GM18868 (cell line): Measurements from ENCODE around the gene MRPL49.
A peak's percentile ranks its signal among the peaks of the same experiment; 100 is the strongest.

ENCODE experiments used
- ATAC-seq: cut with Tn5 transposase; IDR thresholded peaks from one replicate; pipeline ENCODE4 v1.9.1; 2021; ENCODE audit warnings: mild to moderate bottlenecking, moderate library complexity; ENCODE audit not compliant: unreplicated experiment

Gene MRPL49

DNA sequence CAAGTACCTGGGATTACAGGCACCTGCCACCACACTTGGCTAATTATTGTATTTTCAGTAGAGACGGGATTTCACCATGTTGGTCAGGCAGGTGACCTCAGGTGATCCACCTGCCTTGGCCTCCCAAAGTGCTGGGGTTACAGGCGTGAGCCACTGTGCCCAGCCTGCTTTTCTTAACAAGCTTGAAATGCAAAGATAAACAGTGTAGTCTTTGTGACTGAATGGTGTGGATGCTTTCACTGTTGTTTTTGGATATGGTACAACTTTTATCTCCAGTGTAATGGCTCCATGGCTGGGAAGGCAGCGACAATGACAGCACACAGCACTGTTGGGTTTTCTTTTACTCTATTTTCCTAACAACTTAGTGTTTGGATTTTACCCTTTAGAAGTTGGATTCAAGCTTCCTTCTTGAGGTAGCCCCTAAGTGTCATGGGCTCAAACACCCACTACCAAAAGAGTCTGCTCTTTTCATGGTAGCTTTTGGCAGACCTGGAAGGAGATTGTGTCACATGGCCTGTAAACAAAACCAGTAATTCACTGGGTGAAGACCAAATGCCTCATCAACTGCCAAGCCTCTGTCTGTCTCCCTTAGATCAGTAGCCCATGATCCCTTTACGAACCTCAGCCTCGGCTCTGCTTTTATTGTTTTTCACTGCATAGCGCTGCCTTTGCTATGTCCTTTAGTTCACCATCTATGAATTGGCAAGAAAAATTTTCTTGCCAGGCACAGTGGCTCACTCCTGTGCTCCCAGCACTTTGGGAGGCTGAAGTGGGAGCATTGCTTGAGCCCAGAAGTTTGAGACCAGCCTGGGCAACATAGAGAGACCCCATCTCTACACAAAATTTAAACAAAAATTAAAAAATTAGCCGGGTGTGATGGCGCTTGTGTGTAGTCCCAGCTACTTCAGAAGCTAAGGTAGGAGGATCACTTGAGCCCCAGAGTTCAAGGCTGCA, 19.7 kb upstream of the MRPL49 start:
- no peak for ATAC-seq

DNA sequence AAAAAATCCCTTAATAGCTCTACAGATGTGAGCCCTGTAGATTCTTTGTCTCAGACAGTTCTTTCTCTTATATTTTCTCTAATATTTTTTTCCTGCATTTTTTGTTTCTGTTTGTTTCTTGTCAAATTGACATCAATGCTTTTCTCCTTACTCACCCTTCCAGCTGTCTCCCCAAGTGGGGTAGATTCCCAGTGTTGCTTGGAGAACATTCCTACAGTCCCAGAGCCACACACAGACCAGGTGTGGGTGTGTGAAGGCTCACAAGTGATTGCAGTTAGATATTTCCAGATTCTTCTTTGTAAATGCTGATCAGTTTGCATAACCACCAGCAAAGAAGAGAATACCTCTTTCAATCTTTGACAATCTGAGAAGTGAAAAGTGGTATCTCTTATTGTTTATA, 18.6 kb upstream of the MRPL49 start:
- no peak for ATAC-seq

DNA sequence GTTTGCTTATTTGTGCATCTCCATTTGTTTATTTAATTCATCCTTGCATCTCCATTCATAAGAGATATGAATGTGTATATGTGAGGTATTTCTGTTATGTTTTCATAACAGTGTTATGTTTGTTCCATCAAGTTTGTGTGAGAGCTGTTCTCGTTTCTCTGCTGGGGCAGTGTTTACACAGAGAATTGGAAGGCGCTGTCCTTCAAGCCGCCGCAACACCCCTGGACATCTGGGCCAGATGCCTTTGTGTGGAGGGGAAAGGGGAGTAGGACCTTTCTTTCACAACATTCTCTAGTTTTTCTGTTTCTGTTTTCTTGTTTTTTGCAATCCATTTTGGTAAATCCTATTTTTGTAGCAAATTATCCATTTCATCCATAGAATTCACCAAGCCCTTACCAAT, 17.5 kb upstream of the MRPL49 start:
- ATAC-seq, result no peak

DNA sequence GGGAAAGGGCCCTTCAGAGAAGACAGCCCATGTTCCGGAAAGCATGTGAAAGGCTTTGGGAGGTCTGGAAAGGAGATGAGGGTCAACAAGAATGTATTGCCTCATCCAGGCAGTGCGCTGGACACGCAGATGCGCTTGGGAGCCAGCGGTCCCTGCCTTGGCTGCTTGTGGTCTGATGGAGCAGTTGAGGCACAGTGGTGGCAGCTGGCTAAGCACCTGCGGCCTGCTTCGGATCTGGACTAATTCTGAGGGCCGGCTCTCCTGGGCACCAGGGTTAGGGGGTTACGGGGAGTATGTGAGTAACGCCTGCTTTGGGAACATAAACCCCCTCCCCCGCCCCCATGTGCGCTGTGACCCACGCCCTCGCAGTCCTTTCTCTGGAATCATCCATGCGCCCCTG, 15.0 kb upstream of the MRPL49 start:
- ATAC-seq, result no peak

DNA sequence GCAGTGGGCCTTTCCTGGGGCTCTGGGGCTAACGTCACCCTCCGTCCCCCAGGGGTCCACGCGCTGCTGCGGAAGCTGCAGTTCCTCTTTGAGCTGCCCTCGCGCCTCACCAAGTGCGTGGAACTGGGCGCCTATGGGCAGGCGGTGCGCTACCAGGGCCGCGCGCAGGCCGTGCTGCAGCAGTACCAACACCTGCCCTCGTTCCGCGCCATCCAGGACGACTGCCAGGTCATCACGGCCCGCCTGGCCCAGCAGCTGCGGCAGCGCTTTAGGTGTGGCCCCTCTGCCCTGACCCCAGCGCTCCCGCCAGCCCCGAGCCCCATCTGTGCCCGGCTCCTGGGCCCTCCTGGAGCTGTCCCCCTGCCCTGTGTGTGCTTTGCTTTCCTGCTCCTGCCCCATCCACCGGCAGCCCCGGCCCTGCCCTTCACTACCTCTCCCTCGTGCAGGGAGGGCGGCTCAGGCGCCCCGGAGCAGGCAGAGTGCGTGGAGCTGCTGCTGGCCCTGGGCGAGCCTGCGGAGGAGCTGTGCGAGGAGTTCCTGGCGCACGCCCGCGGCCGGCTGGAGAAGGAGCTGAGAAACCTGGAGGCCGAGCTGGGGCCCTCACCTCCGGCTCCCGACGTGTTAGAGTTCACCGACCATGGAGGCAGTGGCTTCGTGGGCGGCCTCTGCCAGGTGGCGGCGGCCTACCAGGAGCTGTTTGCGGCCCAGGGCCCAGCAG, 14.2 kb upstream of the MRPL49 start:
- ATAC-seq, result no peak

DNA sequence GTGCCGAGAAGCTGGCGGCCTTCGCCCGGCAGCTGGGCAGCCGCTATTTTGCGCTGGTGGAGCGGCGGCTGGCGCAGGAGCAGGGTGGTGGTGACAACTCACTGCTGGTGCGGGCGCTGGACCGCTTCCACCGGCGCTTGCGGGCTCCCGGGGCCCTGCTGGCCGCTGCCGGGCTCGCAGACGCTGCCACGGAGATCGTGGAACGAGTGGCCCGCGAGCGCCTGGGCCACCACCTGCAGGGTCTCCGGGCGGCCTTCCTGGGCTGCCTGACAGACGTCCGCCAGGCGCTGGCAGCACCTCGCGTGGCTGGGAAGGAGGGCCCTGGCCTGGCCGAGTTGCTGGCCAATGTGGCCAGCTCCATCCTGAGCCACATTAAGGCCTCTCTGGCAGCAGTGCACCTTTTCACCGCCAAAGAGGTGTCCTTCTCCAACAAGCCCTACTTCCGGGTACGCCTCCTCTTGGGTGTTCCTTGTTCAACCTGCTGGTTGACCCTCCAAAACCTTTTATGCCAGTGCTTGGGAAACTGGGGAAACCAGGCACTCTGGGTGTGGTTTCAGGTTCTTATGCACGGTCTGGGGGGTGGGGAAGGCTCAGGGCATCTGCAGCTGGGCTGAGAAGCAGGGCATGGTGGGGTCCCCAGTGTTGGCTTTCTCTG, 13.5 kb upstream of the MRPL49 start:
- no peak for ATAC-seq

DNA sequence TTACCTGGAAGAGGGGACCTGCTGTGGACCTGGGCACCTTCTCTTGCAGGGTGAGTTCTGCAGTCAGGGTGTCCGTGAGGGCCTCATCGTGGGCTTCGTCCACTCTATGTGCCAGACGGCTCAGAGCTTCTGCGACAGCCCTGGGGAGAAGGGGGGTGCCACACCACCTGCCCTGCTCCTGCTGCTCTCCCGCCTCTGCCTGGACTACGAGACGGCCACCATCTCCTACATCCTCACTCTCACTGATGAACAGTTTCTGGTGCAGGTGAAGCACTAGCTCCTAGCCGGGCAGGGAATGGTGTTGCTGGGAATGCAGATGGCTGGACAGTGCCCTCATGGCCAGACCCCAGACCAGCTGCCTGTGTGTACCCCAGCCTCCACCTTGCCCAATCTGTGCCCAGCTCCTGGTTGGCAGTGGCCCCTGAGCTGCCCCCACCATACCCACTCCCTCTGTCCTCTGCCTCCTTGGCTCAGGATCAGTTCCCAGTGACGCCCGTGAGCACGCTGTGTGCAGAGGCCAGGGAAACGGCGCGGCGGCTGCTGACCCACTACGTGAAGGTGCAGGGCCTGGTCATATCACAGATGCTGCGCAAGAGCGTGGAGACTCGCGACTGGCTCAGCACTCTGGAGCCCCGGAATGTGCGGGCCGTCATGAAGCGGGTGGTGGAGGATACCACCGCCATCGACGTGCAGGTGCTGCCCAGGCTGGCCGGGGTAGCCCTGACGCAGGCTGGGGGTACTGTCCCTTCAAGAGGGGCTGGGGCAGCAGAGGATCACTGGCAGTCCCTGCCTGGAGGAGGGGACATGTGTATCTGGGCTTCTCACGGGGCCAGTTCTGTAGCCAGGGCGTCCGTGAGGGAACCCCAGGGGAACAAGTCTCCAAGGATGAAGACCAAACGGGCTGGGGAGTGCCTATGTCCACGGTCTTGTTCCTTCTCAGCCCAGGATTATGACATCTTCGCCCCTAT, 12.6 kb upstream of the MRPL49 start:
- no peak for ATAC-seq

DNA sequence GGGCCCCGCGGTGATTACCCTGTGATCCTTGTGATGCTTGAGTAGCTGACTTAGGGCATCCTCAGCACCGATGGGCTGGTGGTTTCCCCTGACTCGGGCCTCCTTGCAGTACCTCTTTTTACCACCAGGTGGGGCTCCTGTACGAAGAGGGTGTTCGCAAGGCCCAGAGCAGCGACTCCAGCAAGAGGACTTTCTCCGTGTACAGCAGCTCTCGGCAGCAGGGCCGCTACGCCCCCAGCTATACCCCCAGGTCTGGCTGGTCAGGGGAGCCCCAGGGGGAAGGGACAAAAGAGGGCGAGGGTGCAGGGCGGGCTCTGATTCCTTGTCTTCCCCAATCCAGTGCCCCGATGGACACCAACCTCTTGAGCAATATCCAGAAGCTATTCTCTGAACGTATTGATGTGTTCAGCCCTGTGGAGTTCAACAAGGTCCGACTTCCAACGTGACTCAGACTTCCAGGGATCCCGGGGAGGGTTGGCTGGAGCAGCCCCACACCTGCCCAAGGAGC, 11.7 kb upstream of the MRPL49 start:
- no peak for ATAC-seq

DNA sequence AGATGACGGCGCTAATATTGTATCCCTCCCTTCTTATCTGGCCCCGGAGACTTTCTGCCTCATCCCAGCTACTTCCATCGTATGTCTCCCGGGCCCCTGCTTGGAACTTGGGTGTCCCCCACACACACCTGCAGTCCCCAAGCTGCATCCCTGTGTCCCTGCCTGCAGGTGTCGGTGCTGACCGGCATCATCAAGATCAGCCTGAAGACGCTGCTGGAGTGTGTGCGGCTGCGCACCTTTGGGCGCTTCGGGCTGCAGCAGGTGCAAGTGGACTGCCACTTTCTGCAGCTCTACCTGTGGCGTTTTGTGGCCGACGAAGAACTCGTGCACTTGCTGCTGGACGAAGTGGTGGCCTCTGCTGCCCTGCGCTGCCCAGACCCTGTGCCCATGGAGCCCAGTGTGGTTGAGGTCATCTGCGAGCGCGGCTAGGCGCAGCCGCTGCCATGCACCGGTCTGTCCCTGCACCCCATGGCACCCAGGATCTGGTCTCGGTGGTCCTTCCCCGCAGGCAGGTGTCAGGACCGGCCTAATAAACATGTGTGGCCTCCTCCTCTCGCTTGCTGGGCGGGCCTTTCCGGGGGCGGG, 10.9 kb upstream of the MRPL49 start:
- ATAC-seq, result no peak

DNA sequence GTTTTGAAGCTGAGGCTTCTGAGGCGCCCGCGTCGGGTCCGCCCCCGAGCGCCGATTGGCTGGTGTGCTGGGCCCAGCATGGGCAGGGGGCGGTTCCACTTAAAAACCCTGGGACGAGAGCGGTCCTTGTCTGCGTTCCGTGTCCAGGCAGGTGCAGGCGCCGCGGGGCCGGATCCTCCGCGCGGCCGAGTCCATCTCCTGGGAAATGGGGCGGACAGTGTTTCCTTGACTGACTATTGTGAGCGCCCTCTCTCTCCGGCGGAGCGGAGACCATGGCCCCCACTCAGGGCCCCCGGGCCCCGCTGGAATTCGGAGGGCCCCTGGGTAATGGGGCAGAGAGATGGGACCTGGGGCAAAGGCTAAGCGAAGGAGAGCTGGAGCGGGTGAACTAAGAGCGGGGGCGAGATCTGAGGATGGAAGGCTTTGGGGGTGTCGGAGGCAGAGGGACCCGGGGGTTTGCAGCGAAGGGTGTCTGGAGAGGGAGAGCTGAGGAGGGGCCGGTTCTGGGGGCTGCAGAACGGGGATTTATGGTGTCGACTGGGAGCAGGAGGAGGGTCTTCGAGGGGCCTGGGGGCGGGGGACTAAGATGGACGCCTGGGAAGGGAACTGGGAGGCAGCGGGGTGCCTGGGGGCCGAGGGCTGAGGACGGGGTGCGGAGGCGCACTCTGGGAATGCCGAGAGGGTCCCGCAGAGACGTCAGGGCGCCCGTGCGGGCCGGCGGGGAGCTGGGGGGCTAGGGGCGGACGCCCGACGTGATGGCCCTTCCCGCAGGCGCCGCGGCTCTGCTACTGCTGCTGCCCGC, 10.2 kb upstream of the MRPL49 start, which contains the start of gene TM7SF2:
TM7SF2 (plus strand) TSS at position 129 of the 802 bp plus-strand sequence; CDS start at position 273, 144 bp downstream.
- ATAC-seq, result peak; percentile 64

DNA sequence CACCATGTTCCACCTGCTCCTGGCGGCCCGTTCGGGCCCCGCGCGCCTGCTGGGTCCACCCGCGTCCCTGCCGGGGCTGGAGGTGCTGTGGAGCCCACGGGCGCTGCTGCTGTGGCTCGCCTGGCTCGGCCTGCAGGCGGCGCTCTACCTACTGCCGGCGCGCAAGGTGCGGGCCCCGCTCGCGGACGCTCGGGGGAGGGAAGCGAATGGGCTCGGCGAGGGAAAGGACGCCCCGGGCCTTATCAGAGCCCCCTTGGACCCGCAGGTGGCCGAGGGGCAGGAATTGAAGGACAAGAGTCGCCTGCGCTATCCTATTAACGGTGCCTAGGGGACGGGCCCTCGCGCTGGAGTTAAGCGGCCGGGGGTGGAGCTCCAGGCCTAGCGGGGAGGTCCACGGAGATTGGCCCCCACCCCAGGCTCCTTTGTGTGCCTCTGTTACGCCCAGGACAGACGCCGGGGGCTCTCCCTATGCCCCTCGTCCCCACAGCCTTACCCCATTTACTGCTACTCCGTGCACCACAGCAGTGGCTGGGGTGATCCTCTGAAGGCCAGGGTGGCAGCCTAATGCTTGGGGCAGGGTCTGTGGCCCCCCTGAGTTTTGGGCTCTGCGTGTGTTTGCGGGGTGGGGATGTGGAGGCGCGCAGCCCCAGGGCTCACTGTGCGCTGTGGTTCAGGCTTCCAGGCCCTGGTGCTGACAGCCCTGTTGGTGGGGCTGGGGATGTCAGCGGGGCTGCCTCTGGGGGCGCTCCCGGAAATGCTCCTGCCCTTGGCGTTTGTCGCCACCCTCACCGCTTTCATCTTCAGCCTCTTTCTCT, 9.4 kb upstream of the MRPL49 start:
- ATAC-seq, result peak; percentile 30

DNA sequence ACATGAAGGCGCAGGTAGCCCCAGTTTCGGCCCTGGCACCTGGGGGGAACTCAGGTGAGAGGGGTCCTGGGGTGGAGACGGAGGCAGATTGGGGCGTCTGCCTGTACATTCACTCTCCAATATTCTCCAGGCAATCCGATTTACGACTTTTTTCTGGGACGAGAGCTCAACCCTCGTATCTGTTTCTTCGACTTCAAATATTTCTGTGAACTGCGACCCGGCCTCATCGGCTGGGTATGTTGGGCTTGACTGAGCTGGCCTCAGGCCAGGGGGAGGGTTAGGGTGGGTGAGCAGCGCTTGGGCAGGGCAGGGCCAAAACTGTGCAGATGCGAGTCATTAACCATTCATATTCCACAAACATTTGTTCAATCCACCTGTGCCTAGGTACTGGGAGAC, 8.8 kb upstream of the MRPL49 start:
- no peak for ATAC-seq

DNA sequence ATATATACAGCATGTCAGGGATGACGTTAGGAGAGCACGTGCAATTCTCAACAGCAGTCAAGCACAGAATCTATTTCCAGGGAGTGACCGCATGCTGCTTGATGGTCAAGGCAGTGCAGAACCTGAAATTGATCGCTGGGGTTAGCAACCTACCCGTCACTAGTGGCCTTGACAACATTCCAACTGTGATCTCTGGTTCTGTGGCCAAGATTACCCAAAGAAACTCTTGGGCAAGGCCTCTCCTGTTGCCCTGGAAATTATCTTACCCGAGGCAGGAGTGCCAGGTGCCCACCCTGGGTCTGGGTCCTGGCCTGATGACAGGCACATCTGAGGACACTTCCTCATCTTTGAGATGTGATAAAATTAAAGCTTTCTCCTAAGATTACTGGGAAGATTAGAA, 8.3 kb upstream of the MRPL49 start:
- ATAC-seq, result no peak

DNA sequence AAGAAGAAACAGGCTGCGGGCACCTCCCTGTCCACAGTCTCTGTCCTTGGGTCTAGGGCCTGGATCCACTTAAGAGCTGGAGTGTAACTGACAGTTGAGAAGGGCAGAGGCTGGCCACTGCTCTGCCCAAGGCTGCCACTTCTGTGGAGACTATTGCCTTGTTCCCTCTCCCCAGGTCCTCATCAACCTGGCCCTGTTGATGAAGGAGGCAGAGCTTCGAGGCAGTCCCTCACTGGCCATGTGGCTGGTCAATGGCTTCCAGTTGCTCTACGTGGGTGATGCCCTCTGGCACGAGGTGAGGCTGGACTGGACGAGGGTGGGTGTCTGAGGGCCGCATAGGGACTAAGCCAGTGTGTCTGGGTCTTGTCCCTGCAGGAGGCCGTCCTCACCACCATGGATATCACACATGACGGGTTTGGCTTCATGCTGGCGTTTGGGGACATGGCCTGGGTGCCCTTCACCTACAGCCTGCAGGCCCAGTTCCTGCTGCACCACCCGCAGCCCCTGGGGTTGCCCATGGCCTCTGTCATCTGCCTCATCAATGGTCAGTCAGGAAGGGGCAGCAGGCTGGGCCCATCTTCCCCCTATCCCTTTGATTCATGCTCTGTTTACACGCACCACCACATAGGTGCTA, 7.5 kb upstream of the MRPL49 start:
- ATAC-seq, result no peak

DNA sequence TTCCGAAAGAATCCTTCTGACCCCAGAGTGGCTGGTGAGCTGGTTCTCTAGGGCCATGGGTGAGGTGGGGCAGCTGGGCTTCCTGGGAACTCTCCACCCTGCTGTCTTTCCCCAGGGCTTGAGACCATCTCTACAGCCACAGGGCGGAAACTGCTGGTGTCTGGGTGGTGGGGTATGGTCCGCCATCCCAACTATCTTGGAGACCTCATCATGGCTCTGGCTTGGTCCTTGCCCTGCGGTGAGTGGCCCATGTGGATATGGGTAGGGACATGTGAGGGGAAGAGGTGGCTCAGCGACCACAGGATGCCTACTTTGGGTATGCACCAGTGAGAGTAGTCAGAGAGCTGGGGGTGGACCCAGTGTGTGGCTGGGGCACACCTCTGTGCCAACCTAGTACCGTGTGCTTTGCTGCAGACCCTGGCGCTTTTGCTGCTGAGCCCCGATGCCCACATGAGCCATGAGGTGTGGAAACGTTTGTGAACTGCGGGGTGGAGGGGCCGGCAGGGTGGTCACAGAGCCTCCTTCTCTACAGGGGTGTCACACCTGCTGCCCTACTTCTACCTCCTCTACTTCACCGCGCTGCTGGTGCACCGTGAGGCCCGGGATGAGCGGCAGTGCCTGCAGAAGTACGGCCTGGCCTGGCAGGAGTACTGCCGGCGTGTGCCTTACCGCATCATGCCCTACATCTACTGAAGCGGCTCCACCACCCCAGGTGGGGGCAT, 6.6 kb upstream of the MRPL49 start:
- ATAC-seq, result no peak

DNA sequence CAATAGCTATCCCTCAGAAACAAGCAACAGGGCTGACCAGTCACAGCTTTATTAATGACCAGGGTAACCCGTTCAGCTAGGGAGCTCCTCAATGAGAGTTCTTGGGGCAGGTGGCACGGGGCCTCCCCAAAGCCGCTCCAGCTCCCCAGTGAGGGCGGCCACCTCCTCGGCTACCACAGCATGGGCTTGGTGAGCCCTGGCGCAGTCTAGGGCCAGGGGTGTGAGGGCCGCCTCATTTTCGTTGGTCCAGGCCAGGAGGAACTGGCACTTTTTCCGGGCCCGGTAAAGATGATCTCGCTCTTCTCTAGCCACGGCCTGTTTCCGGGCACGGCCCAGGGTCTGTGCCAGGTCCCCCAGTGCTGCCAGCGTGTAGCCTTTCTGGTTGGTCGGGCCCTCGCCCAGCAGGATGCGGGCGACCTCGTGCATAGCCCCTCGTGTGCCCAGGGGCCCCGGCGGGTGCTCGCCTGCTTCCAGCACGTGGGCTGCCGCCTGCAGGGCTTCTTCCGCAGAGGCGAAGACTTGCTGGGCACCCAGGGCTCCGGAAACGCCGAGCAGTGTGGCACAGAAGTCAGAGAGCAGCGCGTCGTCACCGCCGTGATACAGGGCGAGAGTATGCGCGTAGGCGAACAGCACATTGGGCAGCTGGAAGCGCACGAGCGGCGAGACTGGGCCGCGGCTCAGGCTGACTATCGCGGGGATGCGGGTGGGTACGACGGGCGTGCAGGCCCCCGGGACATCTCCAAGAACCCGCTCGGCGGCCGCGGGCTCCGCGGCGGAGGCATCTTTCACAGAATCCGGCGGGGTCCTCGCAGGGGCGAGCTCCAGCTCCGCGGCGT, 5.5 kb upstream of the MRPL49 start:
- no peak for ATAC-seq
